T-helper 1 cell treated with Interleukin-12 subunit alpha and Interleukin-12 subunit beta and Interleukin-4 antibody, amounts not matched to agents 30 μg/mL and 1 μg/mL, for 36 hours (primary cell): ENCODE measurements around the gene ANKRD11.
"Not testable (repeated sequence)": the region's sequence is repeated elsewhere in the genome, so short reads cannot be mapped to it uniquely, and the experiment has no call there.

Experiments used
- H3K27ac Mint-ChIP-seq: one replicate; pipeline ENCODE4 v1.8.0; 2021; ENCODE audit warnings: mild to moderate bottlenecking, mixed read lengths
- H3K27me3 Mint-ChIP-seq: one replicate; pipeline ENCODE4 v1.8.0; 2021; ENCODE audit warnings: low read depth, mixed read lengths
- H3K36me3 Mint-ChIP-seq: one replicate; pipeline ENCODE4 v1.8.0; 2021; ENCODE audit warnings: low read depth, mixed read lengths
- H3K4me1 Mint-ChIP-seq: one replicate; pipeline ENCODE4 v1.8.0; 2021; ENCODE audit warnings: low read depth, mixed read lengths
- H3K4me3 Mint-ChIP-seq: one replicate; pipeline ENCODE4 v1.8.0; 2021; ENCODE audit warnings: mild to moderate bottlenecking, moderate library complexity, mixed read lengths
- H3K9me3 Mint-ChIP-seq: one replicate; pipeline ENCODE4 v1.8.0; 2021; ENCODE audit warnings: mixed read lengths

The ANKRD11 gene

GRCh38 chr16:89341697-89342694, 148.4 kb downstream of the ANKRD11 start:
- peaks cover 38% of the 10 kb centered on the region for H3K4me1 Mint-ChIP-seq
- peaks cover 7% of the 10 kb centered on the region for H3K36me3 Mint-ChIP-seq
- H3K9me3 Mint-ChIP-seq: no peaks in the 10 kb centered on the region
- no peak overlapping the region for H3K27ac Mint-ChIP-seq
- H3K27me3 Mint-ChIP-seq: no peaks in the 10 kb centered on the region
- H3K4me3 Mint-ChIP-seq: no peak overlapping the region

GRCh38 chr16:89341279-89341678, 149.1 kb downstream of the ANKRD11 start:
- Mint-ChIP-seq H3K9me3 (no peaks in the 10 kb centered on the region), H3K36me3 (peaks cover 5% of the 10 kb centered on the region), H3K27ac (no peak overlapping the region), H3K27me3 (no peaks in the 10 kb centered on the region), H3K4me3 (no peak overlapping the region), H3K4me1 (peaks cover 30% of the 10 kb centered on the region)

- H3K36me3 Mint-ChIP-seq: peaks cover 5% of the 10 kb centered on the region
- H3K4me1 Mint-ChIP-seq: peaks cover 40% of the 10 kb centered on the region
- H3K27ac Mint-ChIP-seq: no peak overlapping the region
- no peak overlapping the region for H3K4me3 Mint-ChIP-seq
- no peaks in the 10 kb centered on the region for H3K9me3 Mint-ChIP-seq
- no peaks in the 10 kb centered on the region for H3K27me3 Mint-ChIP-seq
Observed at GRCh38 chr16:89338863-89339262, 151.5 kb downstream of the ANKRD11 start.

- H3K4me1 Mint-ChIP-seq: peaks cover 40% of the 10 kb centered on the region
- no peaks in the 10 kb centered on the region for H3K9me3 Mint-ChIP-seq
- H3K36me3 Mint-ChIP-seq: peaks cover 5% of the 10 kb centered on the region
- no peak overlapping the region for H3K4me3 Mint-ChIP-seq
- H3K27me3 Mint-ChIP-seq: no peaks in the 10 kb centered on the region
- no peak overlapping the region for H3K27ac Mint-ChIP-seq
Observed at GRCh38 chr16:89337965-89338364, 152.4 kb downstream of the ANKRD11 start.

GRCh38 chr16:89335803-89336485, 154.4 kb downstream of the ANKRD11 start:
- Mint-ChIP-seq H3K9me3 (no peaks in the 10 kb centered on the region), H3K27me3 (no peaks in the 10 kb centered on the region), H3K4me3 (no peak overlapping the region), H3K27ac (no peak overlapping the region), H3K36me3 (peaks cover 4% of the 10 kb centered on the region), H3K4me1 (peaks cover 55% of the 10 kb centered on the region)

- H3K4me1 Mint-ChIP-seq: peaks cover 55% of the 10 kb centered on the region
- H3K36me3 Mint-ChIP-seq: peaks cover 4% of the 10 kb centered on the region
- H3K4me3 Mint-ChIP-seq: no peak overlapping the region
- no peaks in the 10 kb centered on the region for H3K9me3 Mint-ChIP-seq
- H3K27ac Mint-ChIP-seq: no peak overlapping the region
- no peaks in the 10 kb centered on the region for H3K27me3 Mint-ChIP-seq
Observed at GRCh38 chr16:89334988-89335802, 155.2 kb downstream of the ANKRD11 start.

GRCh38 chr16:89334461-89334860, 155.9 kb downstream of the ANKRD11 start:
- Mint-ChIP-seq H3K27ac (no peak overlapping the region), H3K36me3 (no peaks in the 10 kb centered on the region), H3K4me3 (no peak overlapping the region), H3K27me3 (no peaks in the 10 kb centered on the region), H3K4me1 (peaks cover 51% of the 10 kb centered on the region), H3K9me3 (no peaks in the 10 kb centered on the region)

GRCh38 chr16:89334050-89334449, 156.3 kb downstream of the ANKRD11 start:
- peaks cover 51% of the 10 kb centered on the region for H3K4me1 Mint-ChIP-seq
- H3K9me3 Mint-ChIP-seq: no peaks in the 10 kb centered on the region
- H3K27me3 Mint-ChIP-seq: no peaks in the 10 kb centered on the region
- H3K4me3 Mint-ChIP-seq: no peak overlapping the region
- H3K36me3 Mint-ChIP-seq: peaks cover 2% of the 10 kb centered on the region
- peak overlapping the region; percentile 67 for H3K27ac Mint-ChIP-seq

- H3K4me1 Mint-ChIP-seq: peaks cover 49% of the 10 kb centered on the region
- not testable (repeated sequence) for H3K36me3 Mint-ChIP-seq, H3K4me3 Mint-ChIP-seq, H3K9me3 Mint-ChIP-seq, H3K27me3 Mint-ChIP-seq
- peak overlapping the region; percentile 67 for H3K27ac Mint-ChIP-seq
Observed at GRCh38 chr16:89333401-89334001, 156.9 kb downstream of the ANKRD11 start.

- H3K27ac Mint-ChIP-seq: no peak overlapping the region
- H3K27me3 Mint-ChIP-seq: no peaks in the 10 kb centered on the region
- peaks cover 50% of the 10 kb centered on the region for H3K4me1 Mint-ChIP-seq
- H3K4me3 Mint-ChIP-seq: no peak overlapping the region
- peaks cover 3% of the 10 kb centered on the region for H3K36me3 Mint-ChIP-seq
- H3K9me3 Mint-ChIP-seq: no peaks in the 10 kb centered on the region
Observed at GRCh38 chr16:89332902-89333245, 157.5 kb downstream of the ANKRD11 start.

- H3K27me3 Mint-ChIP-seq: no peaks in the 10 kb centered on the region
Observed at GRCh38 chr16:89332243-89332901, 158.0 kb downstream of the ANKRD11 start.

GRCh38 chr16:89331371-89332109, 158.8 kb downstream of the ANKRD11 start:
- H3K4me1 Mint-ChIP-seq: peaks cover 59% of the 10 kb centered on the region
- H3K27me3 Mint-ChIP-seq: no peaks in the 10 kb centered on the region
- H3K9me3 Mint-ChIP-seq: no peaks in the 10 kb centered on the region
- H3K36me3 Mint-ChIP-seq: peaks cover 9% of the 10 kb centered on the region
- peak overlapping the region; percentile 45 for H3K27ac Mint-ChIP-seq
- H3K4me3 Mint-ChIP-seq: peak overlapping the region; percentile 16

More at GRCh38 chr16:89332243-89332901, 158.0 kb downstream of the ANKRD11 start:
- peaks cover 52% of the 10 kb centered on the region for H3K4me1 Mint-ChIP-seq
- peaks cover 7% of the 10 kb centered on the region for H3K36me3 Mint-ChIP-seq
- H3K27ac Mint-ChIP-seq: peak overlapping the region; percentile 45
- H3K9me3 Mint-ChIP-seq: no peaks in the 10 kb centered on the region
- no peak overlapping the region for H3K4me3 Mint-ChIP-seq

- Mint-ChIP-seq H3K36me3 (peaks cover 17% of the 10 kb centered on the region), H3K9me3 (no peaks in the 10 kb centered on the region), H3K4me3 (peak overlapping the region; percentile 28), H3K4me1 (peaks cover 65% of the 10 kb centered on the region), H3K27me3 (no peaks in the 10 kb centered on the region), H3K27ac (peak overlapping the region; percentile 63)
Observed at GRCh38 chr16:89330177-89330856, 160.0 kb downstream of the ANKRD11 start.
